Measurements from ENCODE around the gene TCF7. TPM values are rescaled to one million over a fixed set of nuclear protein-coding genes. Genes with fewer than 3 reads are reported as not detected.

Gene TCF7
- total RNA-seq, 1 experiment from 2014 or later = 36.5 TPM

DNA sequence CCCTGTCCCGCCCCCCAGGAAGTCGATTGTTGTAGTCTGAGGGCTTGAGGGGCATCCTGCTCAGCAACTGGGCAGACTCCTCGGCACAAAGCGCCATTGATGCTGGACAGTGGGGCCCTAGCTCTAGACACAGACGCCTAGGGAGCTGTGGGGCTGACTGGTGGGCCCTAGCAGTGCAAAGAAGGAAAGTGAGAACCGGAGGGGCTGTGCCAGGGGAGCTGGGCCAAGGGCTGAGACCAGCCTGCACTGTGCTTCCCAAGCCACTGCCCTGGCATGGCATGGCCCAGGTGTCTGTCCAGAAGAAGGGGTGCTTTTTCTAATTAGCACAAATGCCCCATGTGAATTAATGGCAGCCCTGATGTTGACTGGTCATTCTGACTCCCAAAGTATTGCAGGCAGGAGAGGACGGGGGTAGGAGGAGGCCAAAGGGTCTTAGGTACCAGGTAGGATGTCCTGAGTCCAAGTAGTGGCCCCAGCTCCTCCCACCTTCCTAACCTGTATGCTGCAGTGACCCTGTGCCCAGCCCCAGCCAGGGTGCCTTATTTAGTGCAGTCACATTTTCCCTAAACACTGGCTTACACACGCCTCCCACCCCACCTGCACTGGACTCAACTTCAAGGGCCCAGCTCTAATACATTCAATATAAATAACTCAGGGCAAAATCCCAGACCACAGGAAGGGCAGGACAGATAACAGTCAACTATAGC lies 15.9 kb downstream of the TCF7 start:
- intact Hi-C loops (cut with micrococcal nuclease; ENCODE audit: unreplicated experiment) = no loop called here
- H3K27ac Mint-ChIP-seq (ENCODE audit: unreplicated experiment) = no peak overlapping the region
- H3K4me1 ChIP-seq = no peaks in the 10 kb centered on the region
- H3K27me3 ChIP-seq (replicated peaks; ENCODE audit: control insufficient read depth, insufficient read depth, low read length) = no peaks in the 10 kb centered on the region
- DNase-seq = no peak
- POLR2A ChIA-PET = no interaction called here
- no peaks in the 10 kb centered on the region for H3K4me1 Mint-ChIP-seq (ENCODE audit: low read depth, unreplicated experiment)
- no TSS peak for BruUV-seq (replicated peaks)
- TF ChIP-seq, protein P1, sequence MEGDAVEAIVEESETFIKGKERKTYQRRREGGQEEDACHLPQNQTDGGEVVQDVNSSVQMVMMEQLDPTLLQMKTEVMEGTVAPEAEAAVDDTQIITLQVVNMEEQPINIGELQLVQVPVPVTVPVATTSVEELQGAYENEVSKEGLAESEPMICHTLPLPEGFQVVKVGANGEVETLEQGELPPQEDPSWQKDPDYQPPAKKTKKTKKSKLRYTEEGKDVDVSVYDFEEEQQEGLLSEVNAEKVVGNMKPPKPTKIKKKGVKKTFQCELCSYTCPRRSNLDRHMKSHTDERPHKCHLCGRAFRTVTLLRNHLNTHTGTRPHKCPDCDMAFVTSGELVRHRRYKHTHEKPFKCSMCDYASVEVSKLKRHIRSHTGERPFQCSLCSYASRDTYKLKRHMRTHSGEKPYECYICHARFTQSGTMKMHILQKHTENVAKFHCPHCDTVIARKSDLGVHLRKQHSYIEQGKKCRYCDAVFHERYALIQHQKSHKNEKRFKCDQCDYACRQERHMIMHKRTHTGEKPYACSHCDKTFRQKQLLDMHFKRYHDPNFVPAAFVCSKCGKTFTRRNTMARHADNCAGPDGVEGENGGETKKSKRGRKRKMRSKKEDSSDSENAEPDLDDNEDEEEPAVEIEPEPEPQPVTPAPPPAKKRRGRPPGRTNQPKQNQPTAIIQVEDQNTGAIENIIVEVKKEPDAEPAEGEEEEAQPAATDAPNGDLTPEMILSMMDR (IDR thresholded peaks at IDR 0.05; ENCODE audit: insufficient read depth in 1 of 2, low read depth in 1 of 2, low read length in 1 of 2, severe bottlenecking in 1 of 2, unreplicated experiment in 1 of 2) = no peak
- no peaks in the 10 kb centered on the region for H3K9me3 Mint-ChIP-seq (ENCODE audit: unreplicated experiment)
- CTCF ChIA-PET = no interaction called here
- H3K4me3 ChIP-seq (ENCODE audit: low read depth, low read length) = no peak overlapping the region
- peaks cover 17% of the 10 kb centered on the region for H3K36me3 Mint-ChIP-seq (ENCODE audit: insufficient read depth, unreplicated experiment)
- 0 out of 2 replicates have a peak, but pooled peaks cover 2% of the 10 kb centered on the region for H3K36me3 ChIP-seq (ENCODE audit: control insufficient read depth, insufficient read depth, low read length)
- H3K4me3 Mint-ChIP-seq (ENCODE audit: unreplicated experiment) = no peak overlapping the region
- H3K27me3 Mint-ChIP-seq (ENCODE audit: insufficient read depth, unreplicated experiment) = no peaks in the 10 kb centered on the region
- H3K9me3 ChIP-seq = no peaks in the 10 kb centered on the region

GRCh38 chr5:134131165-134131564 lies 16.7 kb downstream of the TCF7 start:
- H3K9me3 Mint-ChIP-seq (ENCODE audit: unreplicated experiment) = no peaks in the 10 kb centered on the region
- Histone ChIP-seq H3K4me1 (no peaks in the 10 kb centered on the region), H3K9me3 (no peaks in the 10 kb centered on the region), H3K27me3 (replicated peaks; ENCODE audit: control insufficient read depth, insufficient read depth, low read length) (no peaks in the 10 kb centered on the region), H3K4me3 (ENCODE audit: low read depth, low read length) (no peak overlapping the region), H3K36me3 (ENCODE audit: control insufficient read depth, insufficient read depth, low read length) (0 out of 2 replicates have a peak, but pooled peaks cover 2% of the 10 kb centered on the region)
- DNase-seq = no peak
- no peaks in the 10 kb centered on the region for H3K4me1 Mint-ChIP-seq (ENCODE audit: low read depth, unreplicated experiment)
- peaks cover 16% of the 10 kb centered on the region for H3K36me3 Mint-ChIP-seq (ENCODE audit: insufficient read depth, unreplicated experiment)
- H3K4me3 Mint-ChIP-seq (ENCODE audit: unreplicated experiment) = no peak overlapping the region
- ChIA-PET POLR2A (no interaction called here), CTCF (no interaction called here)
- no peak overlapping the region for H3K27ac Mint-ChIP-seq (ENCODE audit: unreplicated experiment)
- intact Hi-C loops (cut with micrococcal nuclease; ENCODE audit: unreplicated experiment) = no loop called here
- BruUV-seq (replicated peaks) = no TSS peak
- TF ChIP-seq, protein P1 (IDR thresholded peaks at IDR 0.05; ENCODE audit: insufficient read depth in 1 of 2, low read depth in 1 of 2, low read length in 1 of 2, severe bottlenecking in 1 of 2, unreplicated experiment in 1 of 2) = no peak
- no peaks in the 10 kb centered on the region for H3K27me3 Mint-ChIP-seq (ENCODE audit: insufficient read depth, unreplicated experiment)

GRCh38 chr5:134131578-134132350 lies 17.3 kb downstream of the TCF7 start:
- Histone ChIP-seq H3K9me3 (no peaks in the 10 kb centered on the region), H3K27me3 (replicated peaks; ENCODE audit: control insufficient read depth, insufficient read depth, low read length) (no peaks in the 10 kb centered on the region), H3K4me3 (ENCODE audit: low read depth, low read length) (no peak overlapping the region), H3K36me3 (ENCODE audit: control insufficient read depth, insufficient read depth, low read length) (peaks cover 2% of the 10 kb centered on the region; the same call in 1 of the 2 replicates), H3K4me1 (no peaks in the 10 kb centered on the region)
- H3K27ac Mint-ChIP-seq (ENCODE audit: unreplicated experiment) = no peak overlapping the region
- DNase-seq = no peak
- intact Hi-C loops (cut with micrococcal nuclease; ENCODE audit: unreplicated experiment) = no loop called here
- no peaks in the 10 kb centered on the region for H3K4me1 Mint-ChIP-seq (ENCODE audit: low read depth, unreplicated experiment)
- H3K27me3 Mint-ChIP-seq (ENCODE audit: insufficient read depth, unreplicated experiment) = no peaks in the 10 kb centered on the region
- CTCF ChIA-PET = no interaction called here
- POLR2A ChIA-PET = interaction anchor here (0.6 kb wide), 1 partner anchor 94 kb away, joined by 6 read pairs; the partner anchor contains the start of gene PPP2CA
- H3K4me3 Mint-ChIP-seq (ENCODE audit: unreplicated experiment) = no peak overlapping the region
- peaks cover 20% of the 10 kb centered on the region for H3K36me3 Mint-ChIP-seq (ENCODE audit: insufficient read depth, unreplicated experiment)
- H3K9me3 Mint-ChIP-seq (ENCODE audit: unreplicated experiment) = no peaks in the 10 kb centered on the region
- TF ChIP-seq, protein P1 (IDR thresholded peaks at IDR 0.05; ENCODE audit: insufficient read depth in 1 of 2, low read depth in 1 of 2, low read length in 1 of 2, severe bottlenecking in 1 of 2, unreplicated experiment in 1 of 2) = no peak
- no TSS peak for BruUV-seq (replicated peaks)

All from Caco-2 (cell line).